Small intestine (tissue), 7 donors: ENCODE measurements around the gene EFCAB11. TPM values are rescaled to one million over a fixed set of nuclear protein-coding genes. Genes with fewer than 3 reads are reported as not detected.

ENCODE experiments used
- DNase-seq, 2 donors: peaks; one replicate each; pipeline versions ENCODE4 v3.0.0 to v3.0.0-alpha.2; 2013
- FAIRE-seq: peaks from 2 replicates; lab custom pipeline; 2012; peaks lifted over from hg19 to GRCh38; lab: Jason Lieb, UNC
- H3K27ac ChIP-seq, 3 donors: one replicate each; pipeline ENCODE4 v1.5.1; 2013; ENCODE audit warnings: low read length in 2 of 3, mild to moderate bottlenecking in 2 of 3, control low read depth in 1 of 3, inconsistent platforms in 1 of 3, low read depth in 1 of 3, moderate library complexity in 1 of 3
- H3K27me3 ChIP-seq, 3 donors: one replicate each; pipeline ENCODE4 v1.6.1; 2013; ENCODE audit warnings: low read length in 3 of 3, inconsistent platforms in 1 of 3; ENCODE audit not compliant: control insufficient read depth in 3 of 3, insufficient read depth in 3 of 3
- H3K36me3 ChIP-seq, 3 donors: one replicate each; pipeline ENCODE4 v1.6.1; 2013; ENCODE audit warnings: low read length in 3 of 3, inconsistent platforms in 1 of 3, low read depth in 1 of 3, mild to moderate bottlenecking in 1 of 3, moderate library complexity in 1 of 3; ENCODE audit not compliant: control insufficient read depth in 3 of 3, insufficient read depth in 2 of 3
- H3K4me1 ChIP-seq, 3 donors: one replicate each; pipeline ENCODE4 v1.6.1; 2013; ENCODE audit warnings: low read length in 2 of 3, inconsistent platforms in 1 of 3, low read depth in 1 of 3, mild to moderate bottlenecking in 1 of 3, moderate library complexity in 1 of 3; ENCODE audit not compliant: control insufficient read depth in 3 of 3, insufficient read depth in 2 of 3
- H3K4me3 ChIP-seq, 3 donors: one replicate each; pipeline ENCODE4 v1.5.1; 2013; ENCODE audit warnings: low read length in 3 of 3, control low read depth in 1 of 3, inconsistent platforms in 1 of 3, low read depth in 1 of 3, mild to moderate bottlenecking in 1 of 3, moderate library complexity in 1 of 3
- H3K9me3 ChIP-seq, 2 donors: one replicate each; pipeline ENCODE4 v1.6.1; 2013; ENCODE audit warnings: low read depth in 1 of 2, low read length in 1 of 2; ENCODE audit not compliant: control insufficient read depth in 2 of 2, insufficient read depth in 1 of 2
- WGBS, 3 donors: extraction: QIAGEN DNeasy Blood & Tissue Kit; methylation state at CpG; one replicate each; pipeline ENCODE4 v1.1.7; 2013; 5-methylcytosine and 5-hydroxymethylcytosine counted together
- polyA plus RNA-seq, 4 donors: library from polyadenylated mRNA; stranded (reverse) in 3 of 4; unstranded in 1 of 4; fragments of 200-250 nt in 3 of 4; fragments of 120-200 nt in 1 of 4; gene quantifications; one replicate each; pipeline versions ENCODE4 v1.2.1 to v1.2.3, GENCODE V29; 2013
- donor health status: healthy with polysubstance abuse.
- donor health status: control.
- donor health status: control.
- donor health status: Bipolar disorder and iron deficiency.
- donor health status: healthy.

EFCAB11 gene
- polyA plus RNA-seq, 4 donors = 3.8 to 15.4 (median 7.8) TPM

DNA sequence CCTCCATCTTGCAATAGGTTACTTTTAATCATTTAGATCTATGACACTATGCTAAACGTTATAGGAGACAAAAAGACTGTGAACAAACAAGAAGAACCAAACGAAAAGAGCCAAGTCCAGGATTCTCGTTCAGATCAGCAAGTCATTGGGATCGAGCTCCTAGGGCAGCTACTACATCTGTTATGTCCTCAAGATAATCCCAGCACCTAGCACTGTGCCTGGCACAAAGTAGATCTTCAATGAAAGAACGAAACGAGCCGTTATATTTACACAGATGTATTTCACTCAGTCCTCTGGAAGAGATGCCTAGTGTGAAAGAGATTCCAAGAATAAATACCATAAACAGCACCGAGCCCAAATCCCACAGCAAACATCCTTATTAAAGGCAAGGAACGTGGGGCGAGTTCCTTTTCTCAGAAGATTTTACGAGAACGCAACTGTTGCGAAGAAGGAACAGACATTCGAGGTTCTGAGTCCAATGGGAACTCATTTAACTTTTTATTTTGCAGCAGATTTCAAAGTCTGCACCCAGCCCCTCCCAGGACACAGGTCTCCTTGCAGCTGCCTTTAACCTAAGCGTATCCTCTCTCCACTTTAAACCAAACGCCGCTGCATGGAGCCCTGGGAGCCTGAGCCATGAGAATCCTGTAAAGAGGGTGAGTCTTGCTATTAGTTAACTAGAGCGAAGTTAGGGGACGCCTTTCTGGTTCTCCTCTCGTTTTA, 653 bp upstream of the EFCAB11 start:
- Histone ChIP-seq H3K4me1 (peaks cover 3 to 13% (median 6%) of the 10 kb centered on the region in 3 donors), H3K27me3 (no peaks in the 10 kb centered on the region), H3K9me3 (peaks cover 0 to 8% of the 10 kb centered on the region in 2 donors), H3K27ac (peak overlapping the region; percentile 71 to 93 (median 92)), H3K36me3 (peaks cover 0 to 11% (median 0%) of the 10 kb centered on the region in 3 donors), H3K4me3 (peak overlapping the region; percentile 57 to 94 (median 92))
- WGBS, 3 donors = 1 to 2% (median 1%) methylated on average over 20 of the region's 20 CpGs
- DNase-seq (no peak), FAIRE-seq (no peak)

DNA sequence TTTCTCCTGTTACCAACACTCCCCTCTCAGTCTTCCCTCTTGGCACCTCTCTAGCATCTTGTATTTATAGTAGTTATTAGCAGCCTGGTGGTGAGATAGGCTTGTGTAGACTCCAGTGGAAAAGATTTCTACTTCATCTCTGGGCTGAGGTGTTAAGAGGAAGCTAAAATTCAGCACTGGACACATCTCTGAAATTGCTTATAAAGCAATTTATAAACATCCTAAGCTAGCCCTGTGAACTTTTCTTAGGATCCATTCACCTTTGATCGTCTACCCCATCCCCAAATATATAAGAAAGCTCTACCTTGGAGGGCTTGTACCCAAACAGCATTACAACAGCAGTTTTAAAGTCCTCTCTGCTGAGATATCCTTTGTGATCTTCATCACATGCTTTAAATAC, 928 bp downstream of the EFCAB11 start:
- H3K27me3 ChIP-seq = no peaks in the 10 kb centered on the region
- peaks cover 0 to 16% (median 0%) of the 10 kb centered on the region in 3 donors for H3K36me3 ChIP-seq
- no peak overlapping the region for H3K27ac ChIP-seq
- H3K9me3 ChIP-seq = peaks cover 0 to 8% of the 10 kb centered on the region in 2 donors
- WGBS, 3 donors = 30 to 64% (median 53%) methylated on average over 1 of the region's 1 CpG
- H3K4me1 ChIP-seq = peaks cover 3 to 13% (median 6%) of the 10 kb centered on the region in 3 donors
- FAIRE-seq (no peak), DNase-seq (no peak)
- H3K4me3 ChIP-seq = peak overlapping the region in 1 of 3 donors; percentile 57

DNA sequence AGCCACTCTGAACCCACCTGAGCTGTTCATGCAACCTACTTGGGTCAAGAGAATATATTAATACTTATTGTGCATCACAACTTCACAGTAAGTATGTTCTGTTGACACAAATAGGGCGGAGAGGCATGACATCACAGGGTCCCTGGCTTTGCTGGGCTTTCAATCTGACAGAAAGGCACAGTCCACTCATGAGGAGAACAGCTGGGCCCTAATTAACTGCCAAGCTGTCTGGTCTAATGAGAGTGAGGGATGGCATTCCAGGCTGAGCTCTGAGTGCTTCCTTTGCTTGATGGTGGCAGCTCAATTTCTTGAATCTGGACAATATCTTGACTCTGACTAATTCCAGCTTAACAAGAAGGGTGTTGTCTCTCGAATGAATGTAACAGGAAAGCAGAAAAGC, 2.0 kb downstream of the EFCAB11 start:
- FAIRE-seq = no peak
- no peaks in the 10 kb centered on the region for H3K27me3 ChIP-seq
- 79 to 91% (median 86%) methylated on average over 2 of the region's 2 CpGs for WGBS, 3 donors
- no peaks in the 10 kb centered on the region for H3K9me3 ChIP-seq
- no peak overlapping the region for H3K4me3 ChIP-seq
- no peak overlapping the region for H3K27ac ChIP-seq
- DNase-seq = no peak
- H3K36me3 ChIP-seq = peaks cover 0 to 6% (median 0%) of the 10 kb centered on the region in 3 donors
- H3K4me1 ChIP-seq = peaks cover 3 to 11% (median 6%) of the 10 kb centered on the region in 3 donors

DNA sequence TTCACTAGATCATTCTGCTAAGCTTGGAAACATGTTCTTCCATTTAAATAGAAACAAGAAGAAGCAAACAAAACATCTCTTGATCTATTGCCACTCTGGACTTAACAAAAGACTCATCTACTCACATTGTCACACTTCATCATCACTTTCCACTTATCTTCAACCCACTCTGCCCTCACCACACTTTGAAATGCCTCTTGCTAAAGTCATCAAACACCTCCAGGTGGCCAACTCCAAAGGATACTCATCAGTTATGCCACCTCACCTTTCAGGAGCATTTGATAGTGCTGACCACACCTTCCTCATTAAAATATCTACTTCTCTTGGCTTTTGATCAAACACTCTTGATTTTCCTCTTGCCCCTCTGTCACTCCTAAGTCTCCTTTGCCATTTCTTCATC, 7.2 kb downstream of the EFCAB11 start:
- no peak for DNase-seq
- no peaks in the 10 kb centered on the region for H3K9me3 ChIP-seq
- H3K27me3 ChIP-seq = no peaks in the 10 kb centered on the region
- no peak overlapping the region for H3K27ac ChIP-seq
- H3K36me3 ChIP-seq = peaks cover 0 to 13% (median 0%) of the 10 kb centered on the region in 3 donors
- no peak overlapping the region for H3K4me3 ChIP-seq
- no peak for FAIRE-seq
- H3K4me1 ChIP-seq = no peaks in the 10 kb centered on the region

DNA sequence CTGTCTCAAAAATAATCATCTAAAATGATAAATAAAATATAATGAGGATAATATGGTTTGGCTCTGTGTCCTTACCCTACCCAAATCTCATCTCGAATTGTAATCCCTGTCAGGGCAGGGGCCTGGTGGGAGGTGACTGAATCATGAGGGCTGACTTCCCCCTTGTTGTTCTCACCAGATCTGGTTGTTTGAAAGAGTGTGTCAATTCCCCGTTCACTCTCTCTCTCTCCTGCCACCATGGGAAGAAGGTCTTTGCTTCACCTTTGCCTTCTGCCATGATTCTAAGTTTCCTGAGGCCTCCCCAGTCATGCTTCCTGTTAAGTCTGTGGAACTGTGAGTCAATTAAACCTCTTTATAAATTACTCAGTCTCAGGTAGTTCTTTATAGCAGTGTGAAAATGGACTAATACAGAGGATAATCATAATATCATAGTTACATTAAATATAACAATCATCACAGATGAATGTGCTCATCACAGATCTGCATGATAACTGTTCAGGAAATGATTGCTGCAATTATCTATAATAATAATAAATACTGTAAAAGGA, 12.6 kb downstream of the EFCAB11 start:
- 81 to 98% (median 87%) methylated on average over 2 of the region's 2 CpGs for WGBS, 3 donors
- Histone ChIP-seq H3K27me3 (no peaks in the 10 kb centered on the region), H3K4me1 (no peaks in the 10 kb centered on the region), H3K36me3 (peaks cover 0 to 7% (median 0%) of the 10 kb centered on the region in 3 donors), H3K27ac (no peak overlapping the region), H3K4me3 (no peak overlapping the region), H3K9me3 (no peaks in the 10 kb centered on the region)
- DNase-seq (no peak), FAIRE-seq (no peak)

DNA sequence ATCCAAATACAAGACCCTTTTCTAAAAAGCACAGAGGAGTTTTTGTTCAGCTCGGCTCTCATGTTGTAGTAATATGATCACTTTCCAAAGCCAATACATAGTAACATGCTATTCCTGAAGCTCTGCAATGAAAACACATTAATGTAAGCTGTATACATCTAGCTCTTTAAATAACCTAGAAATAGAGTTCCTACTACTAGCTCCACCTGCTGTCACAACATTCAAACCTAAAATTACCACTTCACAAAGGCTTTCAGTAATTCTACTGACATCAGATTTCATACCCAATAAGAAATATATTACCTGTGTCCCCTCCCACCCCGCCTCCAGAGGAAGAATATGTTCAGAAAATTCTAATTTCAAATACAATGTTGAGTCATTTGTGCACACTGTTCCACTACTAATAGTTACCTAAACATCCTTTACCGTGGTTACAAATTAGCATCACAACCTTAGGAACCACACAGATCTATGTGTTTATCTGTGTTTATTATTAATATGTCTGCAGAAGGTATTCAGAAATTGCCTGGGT, 17.8 kb downstream of the EFCAB11 start:
- Histone ChIP-seq H3K36me3 (peaks cover 0 to 8% (median 0%) of the 10 kb centered on the region in 3 donors), H3K4me3 (no peak overlapping the region), H3K9me3 (no peaks in the 10 kb centered on the region), H3K27ac (no peak overlapping the region), H3K27me3 (no peaks in the 10 kb centered on the region), H3K4me1 (no peaks in the 10 kb centered on the region)
- no peak for FAIRE-seq
- WGBS, 3 donors = 53 to 61% (median 56%) methylated on average over 3 of the region's 3 CpGs
- DNase-seq = no peak

DNA sequence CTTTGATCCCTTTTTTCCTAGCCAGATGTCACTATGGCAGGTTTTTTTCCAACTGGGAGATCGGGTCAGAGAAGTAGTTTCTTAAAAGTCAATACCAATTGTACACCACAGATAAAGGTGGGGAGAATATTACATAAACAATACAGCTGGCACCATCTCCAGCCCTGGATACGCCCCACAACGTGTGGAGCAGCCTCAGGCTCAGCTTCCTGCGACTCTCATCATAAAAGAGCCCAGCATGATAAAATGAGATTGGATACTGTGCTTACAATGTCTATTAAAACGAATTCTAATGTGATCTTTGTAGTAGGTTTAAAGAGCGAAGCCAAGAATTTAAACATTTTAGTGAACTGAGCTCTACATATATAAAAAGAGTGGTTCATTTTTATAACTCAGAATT, 21.5 kb downstream of the EFCAB11 start:
- Histone ChIP-seq H3K9me3 (no peaks in the 10 kb centered on the region), H3K4me3 (no peak overlapping the region), H3K27me3 (no peaks in the 10 kb centered on the region), H3K36me3 (peaks cover 0 to 11% (median 0%) of the 10 kb centered on the region in 3 donors), H3K4me1 (no peaks in the 10 kb centered on the region), H3K27ac (no peak overlapping the region)
- FAIRE-seq = no peak
- 36 to 72% (median 48%) methylated on average over 6 of the region's 6 CpGs for WGBS, 3 donors
- DNase-seq = no peak

DNA sequence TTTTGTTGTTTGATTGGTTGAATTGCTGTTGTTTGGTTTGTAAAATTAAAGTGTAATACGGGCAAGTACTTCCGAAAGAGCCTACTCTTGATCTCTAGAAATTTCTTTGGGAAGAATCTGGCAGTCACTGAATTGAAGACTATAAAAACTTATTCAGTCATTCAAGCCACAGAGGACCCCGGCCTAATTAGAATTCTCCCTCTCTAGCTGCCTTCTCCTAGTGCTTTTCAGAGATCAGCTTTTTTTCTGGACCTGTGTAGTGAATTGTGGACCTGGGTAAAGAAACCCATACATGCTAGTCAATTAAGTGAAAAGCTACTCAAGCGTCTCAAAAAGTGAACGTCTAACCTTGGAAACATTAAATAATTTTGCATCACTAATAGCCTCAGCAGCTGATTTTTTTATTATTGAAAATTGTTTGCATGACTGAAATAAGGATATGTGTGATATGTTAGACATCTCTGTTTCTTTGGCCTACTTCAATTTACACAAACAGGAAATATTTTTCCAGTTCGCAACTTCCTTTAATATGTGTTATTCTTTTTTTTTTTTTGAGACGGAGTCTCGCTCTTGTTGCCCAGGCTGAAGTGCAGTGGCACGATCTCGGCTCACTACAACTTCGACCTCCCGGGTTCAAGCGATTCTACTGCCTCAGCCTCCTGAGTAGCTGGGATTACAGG, 27.2 kb downstream of the EFCAB11 start:
- H3K27ac ChIP-seq = no peak overlapping the region
- peaks cover 0 to 3% (median 0%) of the 10 kb centered on the region in 3 donors for H3K4me1 ChIP-seq
- FAIRE-seq (no peak), DNase-seq (no peak)
- H3K9me3 ChIP-seq = no peaks in the 10 kb centered on the region
- H3K4me3 ChIP-seq = no peak overlapping the region
- H3K27me3 ChIP-seq = no peaks in the 10 kb centered on the region
- H3K36me3 ChIP-seq = peaks cover 0 to 4% (median 0%) of the 10 kb centered on the region in 3 donors
- 82 to 96% (median 92%) methylated on average over 13 of the region's 13 CpGs for WGBS, 3 donors
